NCI-H1417 treated with DMSO at 0.1 percent for 48 hours (cell line): ENCODE results near the gene CSTPP1.

Experiments used
- DNase-seq: peaks from one replicate; lab custom pipeline; 2025; lab: John Stamatoyannopoulos, UW

Gene CSTPP1

DNA sequence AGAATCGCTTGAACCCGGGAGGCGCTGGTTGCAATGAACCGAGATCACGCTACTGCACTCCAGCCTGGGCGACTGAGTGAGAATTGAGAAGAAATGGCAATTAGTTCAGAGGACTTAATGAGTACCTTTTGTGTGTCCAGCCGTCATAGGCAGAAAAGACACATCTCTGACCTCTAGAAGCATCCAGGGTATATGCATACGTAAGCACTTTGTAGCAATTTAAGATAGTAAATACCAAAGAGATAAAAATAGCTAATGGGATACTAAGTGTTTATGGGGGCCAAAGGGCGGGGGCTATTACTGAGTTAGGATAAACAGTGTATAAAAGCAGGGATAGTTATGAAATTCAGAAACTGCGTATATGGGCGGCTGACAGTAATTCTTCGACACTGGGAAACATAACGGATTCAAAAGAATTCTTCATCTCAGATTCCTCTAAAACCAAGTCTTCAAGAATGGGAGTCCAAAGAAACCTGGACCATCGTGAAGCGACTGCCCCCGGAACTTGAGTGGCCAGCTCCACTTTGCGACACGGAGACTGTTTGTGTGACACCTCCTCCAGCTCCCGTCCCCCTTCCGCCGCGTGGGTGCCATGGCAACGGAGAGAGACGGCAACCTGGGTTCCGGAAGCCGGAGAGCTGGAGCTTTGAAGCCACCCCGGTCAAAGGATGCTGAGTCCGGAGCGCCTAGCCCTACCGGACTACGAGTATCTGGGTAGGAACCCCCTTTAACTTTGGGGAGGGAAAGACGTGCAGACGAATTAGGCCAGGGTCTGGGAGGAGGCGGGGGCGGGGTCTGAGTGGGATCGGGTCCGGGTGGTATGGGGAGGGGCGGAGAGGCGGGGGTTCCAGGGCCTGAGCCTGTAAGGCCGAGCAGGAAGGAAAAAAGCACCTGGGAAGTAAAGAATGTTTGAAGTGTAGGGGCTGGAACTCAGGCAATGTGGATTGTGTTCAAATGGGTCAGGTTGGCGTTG lies at the start of gene CSTPP1:
CSTPP1 (plus strand) TSS at position 624 of the 973 bp plus-strand sequence; CDS start at position 669, 45 bp downstream.
- peak; percentile 74 for DNase-seq

- no peak for DNase-seq
These were observed 47.9 kb upstream of the CSTPP1 start for GRCh38 chr11:46888636-46889035.

GRCh38 chr11:46889251-46889650 lies 47.3 kb upstream of the CSTPP1 start:
- no peak for DNase-seq

GRCh38 chr11:46889689-46890475 lies 46.7 kb upstream of the CSTPP1 start:
- DNase-seq: peak; percentile 25

- no peak for DNase-seq
These were observed 45.9 kb upstream of the CSTPP1 start for GRCh38 chr11:46890665-46891064.

DNA sequence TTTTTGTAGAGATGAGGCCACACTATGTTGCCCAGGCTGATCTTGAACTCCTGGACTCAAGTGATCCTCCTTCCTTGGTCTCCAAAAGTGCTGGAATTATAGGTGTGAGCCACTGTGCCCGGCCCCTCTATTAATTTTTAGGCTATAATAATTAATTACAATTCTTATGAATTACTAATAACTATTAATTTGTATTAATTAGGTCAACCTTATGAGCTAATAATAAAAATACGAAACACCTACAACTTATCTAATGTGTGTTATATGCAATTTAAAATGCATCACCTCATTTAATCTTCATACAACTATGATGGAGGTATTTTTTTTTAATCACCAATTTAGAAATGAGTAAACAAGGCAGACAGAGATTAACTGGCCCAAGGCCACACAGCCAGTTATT lies 44.5 kb upstream of the CSTPP1 start:
- DNase-seq: no peak

GRCh38 chr11:46892838-46893237 lies 43.7 kb upstream of the CSTPP1 start:
- no peak for DNase-seq

GRCh38 chr11:46894506-46894905 lies 42.1 kb upstream of the CSTPP1 start:
- DNase-seq: no peak

DNA sequence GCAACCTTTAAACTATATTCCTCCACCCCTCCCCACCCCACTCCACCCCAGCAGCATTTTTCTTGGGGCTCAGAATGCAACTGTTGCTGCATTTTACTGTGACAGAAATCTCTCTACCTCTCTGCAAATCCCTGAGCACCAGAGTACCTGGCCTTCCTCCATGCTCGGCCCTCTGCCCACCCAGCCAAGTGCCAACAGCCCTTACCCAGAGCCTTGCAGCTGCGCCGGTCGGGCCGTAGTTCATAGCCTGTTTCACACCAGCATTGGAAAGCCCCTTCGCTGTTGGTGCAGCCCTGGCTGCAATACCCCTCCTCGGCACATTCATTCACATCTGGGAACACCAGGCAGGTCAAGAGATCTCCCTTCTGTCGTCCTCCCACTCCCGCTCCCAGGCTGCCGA lies 41.6 kb upstream of the CSTPP1 start:
- no peak for DNase-seq

DNA sequence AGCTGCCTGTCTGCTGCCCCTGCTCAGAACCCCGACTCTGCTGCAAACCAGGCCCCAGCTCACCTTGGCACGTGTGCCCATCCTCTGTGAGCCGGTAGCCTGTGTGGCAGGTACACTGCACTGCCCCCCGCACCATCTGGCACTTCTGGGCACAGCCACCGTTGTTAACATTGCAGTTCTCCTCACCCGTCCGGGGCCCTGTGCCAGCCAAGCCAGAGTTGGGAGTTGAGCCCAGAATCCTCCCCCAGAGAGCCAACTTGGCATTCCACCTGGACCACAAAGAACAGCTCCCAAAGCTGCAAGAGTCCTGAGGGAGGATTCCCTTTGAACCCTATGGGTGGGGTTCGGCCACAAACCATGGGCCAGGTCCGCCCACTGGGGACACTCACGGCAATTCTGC lies 40.7 kb upstream of the CSTPP1 start:
- no peak for DNase-seq

DNA sequence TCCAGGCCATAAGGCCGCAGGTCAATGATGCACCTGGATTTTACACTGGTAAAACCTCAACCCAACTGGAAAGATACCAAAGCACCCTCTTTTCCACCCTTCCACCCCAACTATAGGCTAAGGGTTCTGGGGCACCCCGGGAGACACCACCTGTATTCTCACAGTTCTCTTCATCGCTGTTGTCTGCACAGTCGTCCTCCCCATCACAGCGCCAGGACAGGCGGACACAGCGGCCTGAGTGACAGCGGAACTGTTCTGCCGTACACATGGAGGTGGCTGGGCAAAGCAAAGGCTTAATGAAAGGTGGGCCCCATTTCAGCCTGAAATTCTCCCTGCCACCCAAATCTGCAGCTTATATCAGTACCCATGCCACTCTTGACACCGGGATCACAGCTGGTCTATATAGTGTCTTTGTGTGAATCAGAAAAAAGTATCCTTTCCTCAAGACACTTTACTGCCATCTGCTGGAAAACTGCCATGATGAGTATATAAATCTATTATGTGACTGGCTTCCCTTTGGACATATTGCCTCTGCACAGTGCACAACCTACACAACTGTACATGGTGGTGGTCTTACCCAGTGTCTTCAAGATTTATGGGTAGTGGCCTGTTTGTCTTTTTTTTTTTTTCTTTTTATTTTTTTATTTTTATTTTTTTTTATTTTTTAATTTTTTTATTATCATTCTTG lies 39.7 kb upstream of the CSTPP1 start:
- DNase-seq: no peak

GRCh38 chr11:46898396-46899095 lies 38.0 kb upstream of the CSTPP1 start:
- DNase-seq: no peak

DNA sequence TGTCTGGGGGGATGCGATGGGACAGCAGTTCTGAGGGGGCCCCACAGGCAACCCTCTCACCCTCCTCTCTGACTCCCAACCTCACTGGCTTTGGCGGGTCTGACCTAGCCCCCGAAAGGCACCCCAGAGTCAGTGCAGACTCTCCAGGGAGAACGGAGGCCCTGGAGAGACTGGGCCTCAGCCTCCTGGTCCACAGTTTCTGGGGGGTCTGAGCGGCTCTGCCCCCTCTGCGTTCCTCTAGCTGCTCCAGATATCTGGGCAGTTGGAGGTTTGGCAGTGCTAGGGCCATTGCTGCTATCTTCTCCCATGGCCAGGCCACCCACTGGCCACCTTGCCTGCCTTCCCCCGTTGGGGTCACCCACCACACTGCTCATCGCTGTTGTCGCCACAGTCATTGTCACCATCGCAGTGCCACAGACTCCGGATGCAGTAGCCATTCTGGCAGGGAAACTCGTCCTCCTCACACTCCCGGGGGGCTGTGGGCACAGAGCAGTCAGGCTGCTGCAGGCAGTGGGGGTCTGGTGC lies 37.0 kb upstream of the CSTPP1 start:
- no peak for DNase-seq

DNA sequence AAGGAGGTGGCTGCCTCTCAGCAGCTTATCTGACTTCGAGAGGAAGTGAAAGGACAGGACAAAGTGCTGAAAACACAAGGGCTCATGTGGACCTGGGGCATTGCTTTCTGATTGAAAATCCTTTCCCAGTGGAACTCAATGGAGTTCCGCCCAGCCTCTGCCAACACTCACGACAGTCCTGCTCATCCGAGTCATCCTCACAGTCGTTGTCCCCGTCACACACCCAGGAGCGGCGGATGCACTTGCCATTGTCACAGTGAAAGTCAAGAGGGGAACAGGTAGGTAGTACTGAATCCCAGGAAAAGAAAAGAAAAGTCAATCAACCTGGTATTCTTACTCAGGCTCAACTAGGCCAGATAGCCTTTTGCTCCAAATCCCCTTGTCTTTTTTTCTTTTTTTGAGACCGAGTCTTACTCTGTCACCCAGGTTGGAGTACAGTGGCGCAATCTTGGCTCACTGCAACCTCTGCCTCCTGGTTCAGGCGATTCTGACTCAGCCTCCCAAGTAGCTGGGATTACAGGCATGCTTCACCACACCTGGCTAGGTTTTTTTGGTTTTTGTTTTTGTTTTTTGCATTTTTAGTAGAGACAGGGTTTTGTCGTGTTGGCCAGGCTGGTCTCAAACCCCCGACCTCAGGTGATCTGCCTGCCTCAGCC lies 36.3 kb upstream of the CSTPP1 start:
- no peak for DNase-seq

DNA sequence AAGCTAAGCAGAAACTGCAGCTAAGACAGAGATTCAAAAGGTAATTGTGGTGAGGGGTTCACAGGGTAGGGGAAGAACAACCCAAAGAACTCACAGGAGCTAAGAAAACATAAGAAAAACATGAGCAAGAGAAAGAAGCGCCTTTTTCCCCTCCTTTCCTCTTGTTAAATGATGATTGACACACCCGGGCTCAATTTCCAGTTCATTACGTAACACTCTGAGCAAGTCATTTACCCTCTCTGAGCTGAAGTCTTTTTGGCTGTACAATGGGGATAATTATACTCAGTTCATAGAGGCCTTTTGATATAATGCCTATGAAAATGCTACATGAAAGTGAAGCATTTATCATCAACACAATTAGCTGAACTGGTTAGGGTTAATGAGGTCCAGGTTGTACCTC lies 35.4 kb upstream of the CSTPP1 start:
- DNase-seq: no peak

GRCh38 chr11:46902694-46903093 lies 33.9 kb upstream of the CSTPP1 start:
- no peak for DNase-seq

DNA sequence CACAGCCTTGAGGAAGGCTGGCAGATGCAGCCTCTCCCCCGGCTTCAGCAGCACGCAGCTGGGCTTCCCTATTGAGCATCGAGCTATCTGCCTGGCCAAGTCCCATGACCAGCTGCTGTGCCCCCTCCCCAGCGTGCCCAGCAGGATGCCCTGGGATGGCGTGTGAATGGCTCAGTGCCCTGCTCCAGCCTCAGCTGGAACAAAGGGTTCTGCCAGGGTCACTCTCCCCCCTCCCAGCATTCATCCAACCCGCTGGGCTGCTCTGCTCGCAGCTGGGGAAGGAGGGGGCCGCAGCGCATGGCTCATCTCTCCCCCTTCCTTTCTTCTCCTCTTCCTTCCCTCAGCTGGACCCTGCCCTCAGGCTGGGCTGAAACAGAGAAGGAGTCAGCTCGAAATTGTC lies 32.7 kb upstream of the CSTPP1 start:
- no peak for DNase-seq

- DNase-seq: no peak
These were observed 30.8 kb upstream of the CSTPP1 start for GRCh38 chr11:46905806-46906205.

DNA sequence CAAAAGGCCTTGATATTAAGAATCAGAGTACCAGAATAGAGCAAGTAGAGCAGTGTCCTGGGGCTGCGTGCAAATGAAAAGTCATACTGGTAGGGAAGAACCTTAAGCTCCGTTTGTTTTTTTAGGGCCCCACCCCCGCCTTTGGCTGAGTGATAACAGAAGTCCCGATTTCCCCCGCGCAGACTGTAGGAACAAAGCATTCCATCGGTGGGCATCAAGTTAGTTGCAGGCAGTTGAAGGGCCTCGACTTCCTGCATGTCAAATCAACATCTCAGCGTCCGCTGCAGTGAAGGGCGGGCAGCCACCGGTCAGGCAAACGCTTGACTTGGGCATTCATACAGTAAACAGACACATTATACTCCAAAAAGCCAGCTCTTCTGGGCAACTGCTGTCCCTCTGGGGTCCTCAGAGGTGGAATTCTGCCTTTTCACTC lies 29.9 kb upstream of the CSTPP1 start:
- no peak for DNase-seq

DNA sequence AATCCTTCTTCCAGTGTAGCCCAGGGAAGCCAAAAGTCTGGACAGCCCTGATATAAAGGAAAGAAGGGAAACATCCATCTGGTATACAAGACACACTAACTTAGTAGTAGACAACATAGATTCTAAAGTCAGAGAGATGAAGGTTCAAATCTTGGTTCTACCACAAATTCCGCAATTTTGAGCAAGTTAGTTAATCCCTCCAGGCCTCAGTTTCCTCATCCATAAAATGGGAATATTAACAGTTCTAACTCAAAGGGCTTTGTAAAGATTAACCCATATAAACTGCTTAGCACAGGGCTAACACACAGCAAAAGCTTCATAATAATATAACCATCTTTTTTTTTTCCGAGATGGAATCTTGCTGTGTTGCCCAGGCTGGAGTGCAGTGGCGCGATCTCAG lies 29.0 kb upstream of the CSTPP1 start:
- no peak for DNase-seq
